ENCODE data around the gene LRRC2.

DNA sequence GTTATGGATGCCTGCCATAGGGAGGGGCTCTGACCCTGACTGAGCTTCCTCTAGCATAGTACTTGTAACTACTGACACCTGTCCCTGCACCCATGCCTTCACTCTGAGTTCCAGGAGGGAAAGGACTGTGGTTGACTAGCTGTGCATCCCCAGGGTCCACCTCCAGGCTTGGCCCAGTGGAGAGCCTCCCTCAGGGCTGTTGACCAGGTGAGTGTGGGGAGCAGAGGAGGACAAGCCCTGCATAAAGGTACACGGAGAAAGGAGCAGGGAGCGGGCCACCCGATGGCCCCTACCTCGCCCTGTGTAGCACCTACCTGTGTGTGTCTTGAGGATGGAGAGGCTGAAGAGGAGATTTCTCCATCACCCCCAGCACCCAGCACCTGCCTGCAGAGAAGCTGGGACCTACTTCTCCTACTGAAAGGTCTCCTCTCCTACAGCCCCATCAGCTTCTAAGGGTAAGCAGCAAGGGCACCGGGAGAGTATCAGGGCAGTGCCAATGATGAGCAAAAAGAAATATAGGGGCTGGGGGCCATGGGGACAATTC, 94.7 kb downstream of the LRRC2 start:
- TF ChIP-seq, protein P1, sequence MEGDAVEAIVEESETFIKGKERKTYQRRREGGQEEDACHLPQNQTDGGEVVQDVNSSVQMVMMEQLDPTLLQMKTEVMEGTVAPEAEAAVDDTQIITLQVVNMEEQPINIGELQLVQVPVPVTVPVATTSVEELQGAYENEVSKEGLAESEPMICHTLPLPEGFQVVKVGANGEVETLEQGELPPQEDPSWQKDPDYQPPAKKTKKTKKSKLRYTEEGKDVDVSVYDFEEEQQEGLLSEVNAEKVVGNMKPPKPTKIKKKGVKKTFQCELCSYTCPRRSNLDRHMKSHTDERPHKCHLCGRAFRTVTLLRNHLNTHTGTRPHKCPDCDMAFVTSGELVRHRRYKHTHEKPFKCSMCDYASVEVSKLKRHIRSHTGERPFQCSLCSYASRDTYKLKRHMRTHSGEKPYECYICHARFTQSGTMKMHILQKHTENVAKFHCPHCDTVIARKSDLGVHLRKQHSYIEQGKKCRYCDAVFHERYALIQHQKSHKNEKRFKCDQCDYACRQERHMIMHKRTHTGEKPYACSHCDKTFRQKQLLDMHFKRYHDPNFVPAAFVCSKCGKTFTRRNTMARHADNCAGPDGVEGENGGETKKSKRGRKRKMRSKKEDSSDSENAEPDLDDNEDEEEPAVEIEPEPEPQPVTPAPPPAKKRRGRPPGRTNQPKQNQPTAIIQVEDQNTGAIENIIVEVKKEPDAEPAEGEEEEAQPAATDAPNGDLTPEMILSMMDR (IDR thresholded peaks at IDR 0.05) = no peak
- TF ChIP-seq TCF7L2 (IDR thresholded peaks at IDR 0.05; ENCODE audit: low read depth, low read length) (no peak), POLR2AphosphoS5 (IDR thresholded peaks at IDR 0.05; ENCODE audit: low read depth, low read length) (no peak)
- TF ChIP-seq, protein P2, sequence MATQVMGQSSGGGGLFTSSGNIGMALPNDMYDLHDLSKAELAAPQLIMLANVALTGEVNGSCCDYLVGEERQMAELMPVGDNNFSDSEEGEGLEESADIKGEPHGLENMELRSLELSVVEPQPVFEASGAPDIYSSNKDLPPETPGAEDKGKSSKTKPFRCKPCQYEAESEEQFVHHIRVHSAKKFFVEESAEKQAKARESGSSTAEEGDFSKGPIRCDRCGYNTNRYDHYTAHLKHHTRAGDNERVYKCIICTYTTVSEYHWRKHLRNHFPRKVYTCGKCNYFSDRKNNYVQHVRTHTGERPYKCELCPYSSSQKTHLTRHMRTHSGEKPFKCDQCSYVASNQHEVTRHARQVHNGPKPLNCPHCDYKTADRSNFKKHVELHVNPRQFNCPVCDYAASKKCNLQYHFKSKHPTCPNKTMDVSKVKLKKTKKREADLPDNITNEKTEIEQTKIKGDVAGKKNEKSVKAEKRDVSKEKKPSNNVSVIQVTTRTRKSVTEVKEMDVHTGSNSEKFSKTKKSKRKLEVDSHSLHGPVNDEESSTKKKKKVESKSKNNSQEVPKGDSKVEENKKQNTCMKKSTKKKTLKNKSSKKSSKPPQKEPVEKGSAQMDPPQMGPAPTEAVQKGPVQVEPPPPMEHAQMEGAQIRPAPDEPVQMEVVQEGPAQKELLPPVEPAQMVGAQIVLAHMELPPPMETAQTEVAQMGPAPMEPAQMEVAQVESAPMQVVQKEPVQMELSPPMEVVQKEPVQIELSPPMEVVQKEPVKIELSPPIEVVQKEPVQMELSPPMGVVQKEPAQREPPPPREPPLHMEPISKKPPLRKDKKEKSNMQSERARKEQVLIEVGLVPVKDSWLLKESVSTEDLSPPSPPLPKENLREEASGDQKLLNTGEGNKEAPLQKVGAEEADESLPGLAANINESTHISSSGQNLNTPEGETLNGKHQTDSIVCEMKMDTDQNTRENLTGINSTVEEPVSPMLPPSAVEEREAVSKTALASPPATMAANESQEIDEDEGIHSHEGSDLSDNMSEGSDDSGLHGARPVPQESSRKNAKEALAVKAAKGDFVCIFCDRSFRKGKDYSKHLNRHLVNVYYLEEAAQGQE (IDR thresholded peaks at IDR 0.05; ENCODE audit: insufficient read depth in 1 of 2, low read depth in 2 of 2, low read length in 1 of 2) = no peak

Data from Panc1 (cell line).